ENCODE results near the gene LIMA1.

LIMA1 gene

DNA sequence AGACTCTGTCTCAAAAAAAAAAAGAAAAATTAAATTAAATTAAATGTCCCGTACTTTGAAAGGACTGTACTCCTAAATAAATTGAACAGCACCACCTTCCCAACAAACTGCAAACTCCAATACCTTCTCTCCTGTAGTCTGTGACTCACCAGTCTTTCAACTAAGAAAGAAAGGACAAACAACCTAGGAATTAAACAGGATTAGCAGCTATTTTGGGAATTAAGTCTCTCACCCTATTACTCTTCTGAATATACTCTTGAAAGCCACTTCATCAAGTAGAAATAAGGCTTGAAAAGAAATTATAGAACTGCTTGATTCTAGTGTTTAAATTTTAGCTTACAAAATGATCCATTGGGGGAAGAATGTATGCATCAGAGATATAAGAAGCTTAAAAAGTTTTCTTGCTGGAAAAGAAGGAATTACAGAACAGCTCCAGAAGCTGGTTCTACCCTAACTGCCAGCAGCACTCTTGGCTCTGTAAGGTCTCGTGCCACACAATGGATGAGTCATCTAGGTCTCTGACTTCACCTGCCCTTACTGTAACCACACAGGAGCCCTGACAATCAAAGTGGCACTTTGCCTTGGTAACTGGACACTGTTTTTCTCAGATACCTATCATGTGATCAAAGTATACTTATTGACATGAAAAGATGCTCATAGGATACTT lies 59.2 kb downstream of the LIMA1 start:
- no peak overlapping the region for H3K4me3 ChIP-seq (ENCODE audit: insufficient read depth, low read length, poor library complexity, severe bottlenecking)
- H3K27me3 ChIP-seq (ENCODE audit: low read length): no peaks in the 10 kb centered on the region
- H3K27ac ChIP-seq (ENCODE audit: low read depth, low read length): no peak overlapping the region
- no peak overlapping the region for H3K9ac ChIP-seq (ENCODE audit: low read length)
- TF ChIP-seq, protein P1, sequence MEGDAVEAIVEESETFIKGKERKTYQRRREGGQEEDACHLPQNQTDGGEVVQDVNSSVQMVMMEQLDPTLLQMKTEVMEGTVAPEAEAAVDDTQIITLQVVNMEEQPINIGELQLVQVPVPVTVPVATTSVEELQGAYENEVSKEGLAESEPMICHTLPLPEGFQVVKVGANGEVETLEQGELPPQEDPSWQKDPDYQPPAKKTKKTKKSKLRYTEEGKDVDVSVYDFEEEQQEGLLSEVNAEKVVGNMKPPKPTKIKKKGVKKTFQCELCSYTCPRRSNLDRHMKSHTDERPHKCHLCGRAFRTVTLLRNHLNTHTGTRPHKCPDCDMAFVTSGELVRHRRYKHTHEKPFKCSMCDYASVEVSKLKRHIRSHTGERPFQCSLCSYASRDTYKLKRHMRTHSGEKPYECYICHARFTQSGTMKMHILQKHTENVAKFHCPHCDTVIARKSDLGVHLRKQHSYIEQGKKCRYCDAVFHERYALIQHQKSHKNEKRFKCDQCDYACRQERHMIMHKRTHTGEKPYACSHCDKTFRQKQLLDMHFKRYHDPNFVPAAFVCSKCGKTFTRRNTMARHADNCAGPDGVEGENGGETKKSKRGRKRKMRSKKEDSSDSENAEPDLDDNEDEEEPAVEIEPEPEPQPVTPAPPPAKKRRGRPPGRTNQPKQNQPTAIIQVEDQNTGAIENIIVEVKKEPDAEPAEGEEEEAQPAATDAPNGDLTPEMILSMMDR (IDR thresholded peaks at IDR 0.05; ENCODE audit: insufficient read depth, low read length, poor library complexity, severe bottlenecking): no peak
- no peak for TF ChIP-seq EZH2phosphoT487 (conservative IDR thresholded peaks at IDR 0.05; ENCODE audit: low read length)
- H3K9me3 ChIP-seq (ENCODE audit: insufficient read depth, low read length): no peaks in the 10 kb centered on the region
- H3F3A ChIP-seq (ENCODE audit: insufficient read depth): peaks cover 15% of the 10 kb centered on the region
- H3K36me3 ChIP-seq (ENCODE audit: low read length): no peaks in the 10 kb centered on the region
- H3K9me2 ChIP-seq (replicated peaks; ENCODE audit: insufficient read depth, low read length): no peaks in the 10 kb centered on the region
- H4K20me1 ChIP-seq (ENCODE audit: low read depth, low read length): no peaks in the 10 kb centered on the region
- H3K4me2 ChIP-seq (ENCODE audit: low read depth, low read length, poor library complexity, severe bottlenecking): no peak overlapping the region
- H2AFZ ChIP-seq (ENCODE audit: low read depth, low read length, severe bottlenecking): peak overlapping the region; percentile 32
- peaks cover 28% of the 10 kb centered on the region for H3K79me2 ChIP-seq (ENCODE audit: insufficient read depth, low read length)

DNA sequence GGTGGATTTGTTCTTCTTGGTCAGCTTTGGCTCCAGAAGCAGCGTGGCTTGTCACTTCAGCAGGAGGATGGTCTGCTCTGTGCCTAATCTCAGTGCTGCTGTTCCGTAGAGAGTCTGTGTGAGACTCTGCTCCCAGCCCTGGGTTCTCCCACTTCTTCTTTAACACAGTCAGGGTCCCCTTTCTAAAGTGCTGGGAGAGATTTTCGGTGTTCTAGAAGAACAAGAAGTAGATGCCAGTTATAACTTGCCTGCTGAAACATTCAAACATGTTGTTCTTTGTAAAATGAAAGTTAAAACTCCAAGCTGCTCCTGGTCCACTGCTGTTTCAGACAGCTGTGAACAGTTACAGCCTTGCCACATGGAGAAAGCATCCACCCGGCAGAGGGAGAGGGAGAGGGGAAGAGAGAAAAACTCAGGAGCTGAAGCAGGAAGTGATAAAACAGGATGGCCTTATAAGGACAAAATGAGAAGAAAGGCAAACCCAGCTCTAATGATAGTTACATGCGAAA lies 61.0 kb downstream of the LIMA1 start:
- Histone ChIP-seq H3K79me2 (ENCODE audit: insufficient read depth, low read length) (peaks cover 35% of the 10 kb centered on the region), H3K27me3 (ENCODE audit: low read length) (no peaks in the 10 kb centered on the region), H3K9me3 (ENCODE audit: insufficient read depth, low read length) (no peaks in the 10 kb centered on the region), H4K20me1 (ENCODE audit: low read depth, low read length) (no peaks in the 10 kb centered on the region), H3F3A (ENCODE audit: insufficient read depth) (peaks cover 15% of the 10 kb centered on the region), H2AFZ (ENCODE audit: low read depth, low read length, severe bottlenecking) (peak overlapping the region; percentile 75), H3K4me3 (ENCODE audit: insufficient read depth, low read length, poor library complexity, severe bottlenecking) (peak overlapping the region; percentile 64), H3K27ac (ENCODE audit: low read depth, low read length) (peak overlapping the region; percentile 78), H3K4me2 (ENCODE audit: low read depth, low read length, poor library complexity, severe bottlenecking) (peak overlapping the region; percentile 74), H3K9me2 (replicated peaks; ENCODE audit: insufficient read depth, low read length) (no peaks in the 10 kb centered on the region), H3K36me3 (ENCODE audit: low read length) (no peaks in the 10 kb centered on the region), H3K9ac (ENCODE audit: low read length) (peak overlapping the region; percentile 76)
- TF ChIP-seq, protein P1 (IDR thresholded peaks at IDR 0.05; ENCODE audit: insufficient read depth, low read length, poor library complexity, severe bottlenecking): no peak
- TF ChIP-seq EZH2phosphoT487 (conservative IDR thresholded peaks at IDR 0.05; ENCODE audit: low read length): no peak

DNA sequence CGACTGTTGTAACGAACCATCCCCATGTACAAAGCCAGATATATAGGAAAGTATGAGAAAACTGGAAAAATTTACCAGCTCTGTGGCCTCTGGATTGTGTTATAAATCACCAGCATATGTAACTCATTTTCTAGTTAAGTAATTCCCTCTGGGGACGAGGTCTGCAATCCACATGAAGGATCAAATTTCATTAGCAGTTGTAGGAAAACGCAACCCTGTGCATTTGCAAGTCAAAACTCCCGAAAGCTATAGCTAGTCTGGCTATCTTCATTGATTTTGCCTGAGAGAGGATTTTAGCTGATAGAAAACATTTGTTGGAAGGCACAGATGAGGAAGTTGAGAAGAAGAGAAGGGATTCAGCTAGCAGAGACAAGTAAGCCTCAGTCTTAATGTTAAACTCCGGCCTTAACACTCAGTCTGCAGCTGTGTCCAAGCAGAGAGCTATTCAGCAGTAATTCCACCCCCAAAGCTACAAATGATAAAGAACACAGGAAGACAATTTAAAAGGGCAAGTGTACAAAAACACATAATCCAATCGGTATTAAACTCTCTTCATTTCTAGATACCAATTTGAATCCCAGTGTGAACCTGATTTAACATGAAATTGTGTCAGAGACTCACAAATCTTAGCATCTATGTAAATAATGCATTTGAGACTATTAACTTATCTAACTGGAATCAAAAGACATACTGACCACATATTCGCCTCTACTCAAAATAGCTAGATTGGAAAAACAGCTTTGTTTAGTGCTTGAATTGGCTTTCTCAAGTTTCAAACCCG lies 61.9 kb downstream of the LIMA1 start:
- Histone ChIP-seq H4K20me1 (ENCODE audit: low read depth, low read length) (no peaks in the 10 kb centered on the region), H3K9me2 (replicated peaks; ENCODE audit: insufficient read depth, low read length) (no peaks in the 10 kb centered on the region), H3K9me3 (ENCODE audit: insufficient read depth, low read length) (no peaks in the 10 kb centered on the region), H2AFZ (ENCODE audit: low read depth, low read length, severe bottlenecking) (peak overlapping the region; percentile 75), H3K79me2 (ENCODE audit: insufficient read depth, low read length) (peaks cover 35% of the 10 kb centered on the region), H3K27ac (ENCODE audit: low read depth, low read length) (peak overlapping the region; percentile 78), H3K4me3 (ENCODE audit: insufficient read depth, low read length, poor library complexity, severe bottlenecking) (peak overlapping the region; percentile 64), H3K9ac (ENCODE audit: low read length) (peak overlapping the region; percentile 76), H3K27me3 (ENCODE audit: low read length) (no peaks in the 10 kb centered on the region), H3K4me2 (ENCODE audit: low read depth, low read length, poor library complexity, severe bottlenecking) (peak overlapping the region; percentile 74), H3F3A (ENCODE audit: insufficient read depth) (peaks cover 15% of the 10 kb centered on the region), H3K36me3 (ENCODE audit: low read length) (no peaks in the 10 kb centered on the region)
- no peak for TF ChIP-seq EZH2phosphoT487 (conservative IDR thresholded peaks at IDR 0.05; ENCODE audit: low read length)
- TF ChIP-seq, protein P1 (IDR thresholded peaks at IDR 0.05; ENCODE audit: insufficient read depth, low read length, poor library complexity, severe bottlenecking): no peak
